ENCODE results near the gene PGS1.

GRCh38 chr17:78429618-78429995 lies 51.2 kb downstream of the PGS1 start:
- no peak for TF ChIP-seq POLR2A (IDR thresholded peaks at IDR 0.05)
- no peak for TF ChIP-seq CTCF (IDR thresholded peaks at IDR 0.05)

Measured in uterus (tissue), 2 donors.